DND-41 (cell line): ENCODE data around the gene ZNF653.

Source experiments
- ATAC-seq: fragments of 200-7000 bp; cut with Tn5 transposase; 3 replicates; pipeline ENCODE4 v1.9.1; 2021; ENCODE audit warnings: low read depth; ENCODE audit not compliant: insufficient read depth
- DNase-seq: peaks from one replicate; pipeline ENCODE4 v3.0.0-alpha.2; 2020
- H2AFZ ChIP-seq: 2 replicates; pipeline ENCODE4 v1.6.0; 2012; ENCODE audit warnings: low read depth, low read length
- H3K27ac ChIP-seq: 2 replicates; pipeline ENCODE4 v1.5.1; 2012; ENCODE audit warnings: low read length, inconsistent platforms
- H3K27me3 ChIP-seq: fragments of 200-600 bp; sonication (generic); 2 replicates; pipeline ENCODE4 v1.6.0; 2012; ENCODE audit warnings: low read length, mild to moderate bottlenecking, inconsistent platforms; ENCODE audit not compliant: insufficient read depth, poor library complexity
- H3K36me3 ChIP-seq: 2 replicates; pipeline ENCODE4 v1.5.1; 2012; ENCODE audit warnings: low read length, inconsistent platforms; ENCODE audit not compliant: insufficient read depth
- H3K4me1 ChIP-seq: 2 replicates; pipeline ENCODE4 v1.5.1; 2012; ENCODE audit warnings: mild to moderate bottlenecking, low read length; ENCODE audit not compliant: insufficient read depth
- H3K4me2 ChIP-seq: 2 replicates; pipeline ENCODE4 v1.6.0; 2012; ENCODE audit warnings: mild to moderate bottlenecking, moderate library complexity, low read length, inconsistent platforms; ENCODE audit not compliant: insufficient read depth
- H3K4me3 ChIP-seq, 2 experiments: fragments of 200-600 bp in 1 of 2; shearing (Covaris generic) in 1 of 2; 2 replicates each; pipeline ENCODE4 v1.5.1; 2012 to 2016; ENCODE audit warnings: inconsistent platforms in 2 of 2, low read length in 2 of 2, mild to moderate bottlenecking in 2 of 2, low read depth in 1 of 2, moderate library complexity in 1 of 2
- H3K79me2 ChIP-seq: 2 replicates; pipeline ENCODE4 v1.6.0; 2012; ENCODE audit warnings: low read length, inconsistent platforms; ENCODE audit not compliant: insufficient read depth
- H3K9ac ChIP-seq: 2 replicates; pipeline ENCODE4 v1.6.0; 2012; ENCODE audit warnings: low read depth, mild to moderate bottlenecking, inconsistent platforms, low read length, moderate library complexity
- H3K9me3 ChIP-seq: 2 replicates; pipeline ENCODE4 v1.5.1; 2012; ENCODE audit warnings: low read length, moderate library complexity, mild to moderate bottlenecking, inconsistent platforms; ENCODE audit not compliant: insufficient read depth, severe bottlenecking
- H4K20me1 ChIP-seq: 2 replicates; pipeline ENCODE4 v1.6.0; 2012; ENCODE audit warnings: low read length; ENCODE audit not compliant: insufficient read depth
- EZH2 ChIP-seq: IDR thresholded peaks from 3 replicates; pipeline ENCODE4 v1.6.1; 2012; ENCODE audit warnings: borderline replicate concordance, low read depth, mild to moderate bottlenecking, moderate library complexity, low read length, inconsistent platforms; ENCODE audit not compliant: severe bottlenecking
- TF ChIP-seq, protein P1 (sequence below): IDR thresholded peaks from 2 replicates; pipeline ENCODE4 v1.5.1; 2012; ENCODE audit warnings: borderline replicate concordance, low read length, moderate library complexity, mild to moderate bottlenecking; ENCODE audit not compliant: poor library complexity, severe bottlenecking; ENCODE audit errors: extremely low read depth

The ZNF653 gene

DNA sequence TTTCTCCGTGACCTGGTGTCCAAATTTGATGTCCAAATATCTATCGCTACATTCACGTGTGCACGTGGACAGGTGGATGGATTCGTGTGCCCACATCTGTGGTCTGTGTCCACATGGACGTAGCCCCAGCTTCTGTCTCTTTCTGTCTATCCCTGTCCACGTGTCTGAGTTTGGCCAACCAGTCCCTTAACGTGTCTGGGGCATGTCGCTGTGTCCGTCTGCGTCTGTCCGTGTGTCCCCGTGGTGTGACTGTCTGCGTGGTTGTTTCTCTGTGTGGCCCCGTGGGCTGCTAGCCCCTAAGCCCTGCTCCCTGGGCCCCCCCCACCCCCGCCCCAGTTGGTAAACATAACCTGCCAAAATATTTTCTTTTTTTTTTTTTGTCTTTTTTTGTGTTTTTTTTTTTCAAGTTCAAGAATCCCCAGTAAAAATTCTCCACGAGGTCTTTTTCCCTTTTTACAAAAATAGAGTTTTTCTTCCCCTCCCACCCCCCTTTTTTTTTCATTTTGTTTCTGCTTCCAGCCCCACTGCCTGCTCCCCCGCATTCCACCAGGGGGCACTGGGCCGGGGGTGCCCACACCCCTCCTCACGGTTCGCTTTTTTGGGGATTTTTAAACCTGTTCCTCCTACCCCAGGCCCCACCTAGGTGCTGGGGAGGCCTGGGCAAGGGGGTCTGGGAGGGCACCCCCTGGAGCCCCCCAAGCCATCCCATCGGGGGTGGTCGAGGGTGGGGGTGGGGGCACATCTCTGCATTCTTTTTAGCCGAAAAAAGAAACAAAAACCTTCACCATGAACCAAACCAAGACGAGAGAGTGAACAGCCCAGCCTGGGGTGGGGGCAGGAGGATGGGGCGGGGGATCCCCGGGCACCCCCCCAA lies 51.9 kb downstream of the ZNF653 start:
- H3K9me3 ChIP-seq, result no peaks in the 10 kb centered on the region
- no peaks in the 10 kb centered on the region for H3K79me2 ChIP-seq
- H3K4me1 ChIP-seq, result no peaks in the 10 kb centered on the region
- H3K4me2 ChIP-seq, result no peak overlapping the region
- H3K4me3 ChIP-seq, result no peak overlapping the region
- no peak for ATAC-seq
- no peak overlapping the region for H2AFZ ChIP-seq
- H3K9ac ChIP-seq, result no peak overlapping the region
- no peaks in the 10 kb centered on the region for H3K27me3 ChIP-seq
- H4K20me1 ChIP-seq, result no peaks in the 10 kb centered on the region; the same call in 1 of the 2 replicates
- H3K27ac ChIP-seq, result no peak overlapping the region
- TF ChIP-seq EZH2, result no peak
- TF ChIP-seq, protein P1, sequence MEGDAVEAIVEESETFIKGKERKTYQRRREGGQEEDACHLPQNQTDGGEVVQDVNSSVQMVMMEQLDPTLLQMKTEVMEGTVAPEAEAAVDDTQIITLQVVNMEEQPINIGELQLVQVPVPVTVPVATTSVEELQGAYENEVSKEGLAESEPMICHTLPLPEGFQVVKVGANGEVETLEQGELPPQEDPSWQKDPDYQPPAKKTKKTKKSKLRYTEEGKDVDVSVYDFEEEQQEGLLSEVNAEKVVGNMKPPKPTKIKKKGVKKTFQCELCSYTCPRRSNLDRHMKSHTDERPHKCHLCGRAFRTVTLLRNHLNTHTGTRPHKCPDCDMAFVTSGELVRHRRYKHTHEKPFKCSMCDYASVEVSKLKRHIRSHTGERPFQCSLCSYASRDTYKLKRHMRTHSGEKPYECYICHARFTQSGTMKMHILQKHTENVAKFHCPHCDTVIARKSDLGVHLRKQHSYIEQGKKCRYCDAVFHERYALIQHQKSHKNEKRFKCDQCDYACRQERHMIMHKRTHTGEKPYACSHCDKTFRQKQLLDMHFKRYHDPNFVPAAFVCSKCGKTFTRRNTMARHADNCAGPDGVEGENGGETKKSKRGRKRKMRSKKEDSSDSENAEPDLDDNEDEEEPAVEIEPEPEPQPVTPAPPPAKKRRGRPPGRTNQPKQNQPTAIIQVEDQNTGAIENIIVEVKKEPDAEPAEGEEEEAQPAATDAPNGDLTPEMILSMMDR, result peak; percentile 54
- DNase-seq, result no peak
- peaks cover 14% of the 10 kb centered on the region for H3K36me3 ChIP-seq

DNA sequence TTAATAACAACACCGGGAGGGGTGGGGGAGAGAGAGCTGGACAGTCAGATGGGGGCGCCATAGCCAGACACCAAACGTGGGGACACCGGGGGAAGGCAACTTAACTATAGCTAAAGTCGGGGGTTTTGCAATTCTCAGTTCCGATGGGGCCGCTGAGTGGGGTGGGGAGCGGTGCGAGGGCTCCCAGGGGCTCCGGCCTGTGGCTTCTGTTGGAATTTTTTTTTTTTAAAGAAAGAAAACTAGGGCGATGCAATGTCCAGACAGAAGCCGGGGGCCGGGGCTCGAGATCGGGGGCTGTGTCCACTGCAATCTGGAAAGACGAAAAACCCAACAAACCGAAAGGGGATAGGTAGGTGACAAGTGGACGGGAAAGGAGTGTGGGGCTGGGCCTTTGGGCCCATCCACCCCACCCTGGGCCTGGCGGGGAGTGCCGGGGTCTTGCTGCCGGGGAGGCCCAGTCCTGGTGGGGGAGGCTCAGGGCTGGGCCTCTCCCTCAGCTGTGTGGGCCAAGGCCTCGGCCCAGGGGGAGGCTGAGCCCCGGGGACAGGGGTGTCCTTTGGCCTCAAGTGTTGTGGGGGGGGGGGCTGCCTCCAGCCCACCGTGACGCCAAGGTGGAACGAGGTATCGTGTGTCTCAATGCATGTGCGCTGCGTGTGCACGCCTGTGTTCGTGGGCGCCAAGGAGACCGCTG lies 52.9 kb downstream of the ZNF653 start:
- no peak for ATAC-seq
- peaks cover 24% of the 10 kb centered on the region for H3K36me3 ChIP-seq
- no peaks in the 10 kb centered on the region for H3K4me1 ChIP-seq
- no peaks in the 10 kb centered on the region for H3K79me2 ChIP-seq
- no peak for DNase-seq
- H3K27me3 ChIP-seq, result no peaks in the 10 kb centered on the region
- H3K9ac ChIP-seq, result no peak overlapping the region
- TF ChIP-seq, protein P1, result no peak
- no peak for TF ChIP-seq EZH2
- peaks cover 2% of the 10 kb centered on the region; the same call in 1 of the 2 replicates for H4K20me1 ChIP-seq
- H3K4me3 ChIP-seq, result no peak overlapping the region
- no peak overlapping the region for H2AFZ ChIP-seq
- no peak overlapping the region for H3K4me2 ChIP-seq
- H3K9me3 ChIP-seq, result no peaks in the 10 kb centered on the region
- H3K27ac ChIP-seq, result no peak overlapping the region

DNA sequence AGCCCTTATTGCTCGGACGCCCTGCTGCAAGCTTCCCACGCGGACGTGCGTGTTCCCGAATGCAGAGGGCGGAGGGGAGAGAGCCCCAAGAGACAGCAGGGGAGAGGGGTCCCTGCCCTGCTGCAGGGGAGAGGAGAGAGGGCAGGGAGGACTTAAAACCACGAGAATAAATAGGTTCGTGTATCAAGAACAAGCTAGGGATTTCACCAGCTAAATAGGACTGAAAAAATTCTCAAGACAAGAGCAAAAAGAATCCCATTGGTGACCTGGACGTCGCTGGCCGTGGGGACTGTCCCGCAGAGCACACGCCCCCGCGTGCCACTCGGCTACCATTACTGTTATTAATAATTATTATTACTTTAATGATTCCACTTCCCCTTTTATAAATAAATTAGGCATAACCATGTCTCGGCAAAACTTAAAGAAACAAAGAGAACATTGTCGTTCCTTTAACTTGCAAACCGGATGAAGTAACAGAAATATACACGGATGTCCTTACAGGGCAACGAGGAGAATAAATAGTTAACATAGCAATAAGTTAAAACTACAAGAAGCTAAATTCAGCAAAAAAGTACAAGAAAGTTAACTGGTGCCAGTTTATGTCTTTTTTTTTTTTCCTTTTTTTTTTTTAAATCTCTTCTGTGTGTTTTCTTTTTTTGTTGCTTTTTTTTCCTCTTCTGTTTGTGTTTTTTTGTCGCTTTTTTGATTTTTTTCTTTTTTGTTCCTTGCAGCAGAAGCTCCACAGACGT lies 53.6 kb downstream of the ZNF653 start:
- Histone ChIP-seq H2AFZ (no peak overlapping the region), H3K27ac (no peak overlapping the region), H3K9ac (no peak overlapping the region), H3K4me1 (no peaks in the 10 kb centered on the region), H4K20me1 (0 out of 2 replicates have a peak, but pooled peaks cover 2% of the 10 kb centered on the region), H3K4me2 (no peak overlapping the region), H3K36me3 (peaks cover 31% of the 10 kb centered on the region), H3K4me3 (no peak overlapping the region), H3K79me2 (no peaks in the 10 kb centered on the region), H3K9me3 (no peaks in the 10 kb centered on the region), H3K27me3 (no peaks in the 10 kb centered on the region)
- TF ChIP-seq EZH2, result no peak
- TF ChIP-seq, protein P1, result no peak
- DNase-seq (no peak), ATAC-seq (no peak)
